WTC11 (cell line): ENCODE measurements around the gene ITPR2. TPM values are rescaled to one million over a fixed set of nuclear protein-coding genes. Genes with fewer than 3 reads are reported as not detected.
"Not testable (repeated sequence)": the region's sequence is repeated elsewhere in the genome, so short reads cannot be mapped to it uniquely, and the experiment has no call there.

ENCODE experiments used
- ATAC-seq: fragments of 200-7000 bp; cut with Tn5 transposase; 2 replicates; pipeline ENCODE4 v1.10.0; 2021; ENCODE audit warnings: mild to moderate bottlenecking, moderate library complexity
- CTCF ChIA-PET: fragments of 300-600 bp; sonication (Branson Sonifier 250); formaldehyde crosslinking; loops from one replicate; lab custom pipeline; 2021; ENCODE audit warnings: antibody characterized with exemption; lab: Charles Lee
- POLR2A ChIA-PET: fragments of 350-600 bp; sonication (Branson Sonifier 250); formaldehyde crosslinking; loops from one replicate; lab custom pipeline; 2021; ENCODE audit warnings: antibody characterized with exemption; lab: Charles Lee
- DNase-seq: peaks from one replicate; pipeline ENCODE4 v3.0.0; 2021; ENCODE audit warnings: low spot score
- H3K27ac Mint-ChIP-seq: 2 replicates; pipeline ENCODE4 v1.8.0; 2021; ENCODE audit warnings: mixed read lengths
- H3K27me3 Mint-ChIP-seq: 2 replicates; pipeline ENCODE4 v1.8.0; 2021; ENCODE audit warnings: low read depth, mild to moderate bottlenecking, moderate library complexity, mixed read lengths
- H3K36me3 Mint-ChIP-seq: 2 replicates; pipeline ENCODE4 v1.8.0; 2021; ENCODE audit warnings: mixed read lengths
- H3K4me1 Mint-ChIP-seq: 2 replicates; pipeline ENCODE4 v1.8.0; 2022; ENCODE audit warnings: mixed read lengths
- H3K4me3 Mint-ChIP-seq: 2 replicates; pipeline ENCODE4 v1.8.0; 2021; ENCODE audit warnings: mild to moderate bottlenecking, moderate library complexity, mixed read lengths
- H3K9me3 Mint-ChIP-seq: 2 replicates; pipeline ENCODE4 v1.8.0; 2021; ENCODE audit warnings: mixed read lengths
- CREB1 ChIP-seq: sonication (generic); formaldehyde crosslinking; IDR thresholded peaks from 2 replicates; pipeline ENCODE4 v1.8.0; 2023; ENCODE audit warnings: mild to moderate bottlenecking, missing genetic modification reagents
- CREM ChIP-seq: sonication (generic); formaldehyde crosslinking; IDR thresholded peaks from 2 replicates; pipeline ENCODE4 v1.8.1; 2022; ENCODE audit warnings: mild to moderate bottlenecking, missing genetic modification reagents, moderate library complexity
- ELF4 ChIP-seq: sonication (generic); formaldehyde crosslinking; IDR thresholded peaks from 2 replicates; pipeline ENCODE4 v1.8.1; 2022; ENCODE audit warnings: low read depth, mild to moderate bottlenecking, moderate library complexity, missing genetic modification reagents
- MXD4 ChIP-seq: fragments of 250-450 bp; sonication (Bioruptor Pico); IDR thresholded peaks from 2 replicates; pipeline ENCODE4 v1.8.0; 2021; ENCODE audit warnings: mild to moderate bottlenecking, moderate library complexity, borderline replicate concordance
- NFATC4 ChIP-seq: fragments of 250-450 bp; sonication (Bioruptor Pico); IDR thresholded peaks from 2 replicates; pipeline ENCODE4 v1.9.0; 2021; ENCODE audit warnings: mild to moderate bottlenecking
- NFE2L1 ChIP-seq: sonication (generic); formaldehyde crosslinking; IDR thresholded peaks from 2 replicates; pipeline ENCODE4 v1.8.1; 2023; ENCODE audit warnings: missing genetic modification reagents
- NR2C2 ChIP-seq: sonication (generic); formaldehyde crosslinking; IDR thresholded peaks from 2 replicates; pipeline ENCODE4 v1.8.0; 2022; ENCODE audit warnings: mild to moderate bottlenecking, missing genetic modification reagents
- SP1 ChIP-seq: sonication (generic); formaldehyde crosslinking; conservative IDR thresholded peaks from 2 replicates; pipeline ENCODE4 v1.8.1; 2022; ENCODE audit warnings: missing genetic modification reagents
- total RNA-seq: library from RNA; stranded (reverse); gene quantifications from 3 replicates; pipeline ENCODE4 v1.2.3, GENCODE V29; 2021
- TF ChIP-seq, protein P1 (sequence below): sonication (generic); formaldehyde crosslinking; IDR thresholded peaks from 2 replicates; pipeline ENCODE4 v1.8.0; 2022; ENCODE audit warnings: mild to moderate bottlenecking, missing genetic modification reagents
- TF ChIP-seq, protein P2 (sequence below): fragments of 250-450 bp; sonication (Bioruptor Pico); IDR thresholded peaks from 2 replicates; pipeline ENCODE4 v1.9.0; 2021; ENCODE audit warnings: moderate library complexity, mild to moderate bottlenecking, inconsistent platforms, borderline replicate concordance
- TF ChIP-seq, protein P3 (sequence below): sonication (generic); formaldehyde crosslinking; IDR thresholded peaks from 2 replicates; pipeline ENCODE4 v1.8.1; 2023; ENCODE audit warnings: mild to moderate bottlenecking, missing genetic modification reagents, borderline replicate concordance
- TF ChIP-seq, protein P4 (sequence below): sonication (generic); formaldehyde crosslinking; IDR thresholded peaks from 2 replicates; pipeline ENCODE4 v1.8.1; 2022; ENCODE audit warnings: low read depth, mild to moderate bottlenecking, moderate library complexity, missing genetic modification reagents, borderline replicate concordance
- TF ChIP-seq, protein P5 (sequence below): fragments of 250-450 bp; sonication (Bioruptor Pico); conservative IDR thresholded peaks from 2 replicates; pipeline ENCODE4 v1.9.0; 2021; ENCODE audit warnings: mild to moderate bottlenecking

ITPR2 gene
- total RNA-seq, 1 experiment from 2014 or later: 50.7 TPM

DNA sequence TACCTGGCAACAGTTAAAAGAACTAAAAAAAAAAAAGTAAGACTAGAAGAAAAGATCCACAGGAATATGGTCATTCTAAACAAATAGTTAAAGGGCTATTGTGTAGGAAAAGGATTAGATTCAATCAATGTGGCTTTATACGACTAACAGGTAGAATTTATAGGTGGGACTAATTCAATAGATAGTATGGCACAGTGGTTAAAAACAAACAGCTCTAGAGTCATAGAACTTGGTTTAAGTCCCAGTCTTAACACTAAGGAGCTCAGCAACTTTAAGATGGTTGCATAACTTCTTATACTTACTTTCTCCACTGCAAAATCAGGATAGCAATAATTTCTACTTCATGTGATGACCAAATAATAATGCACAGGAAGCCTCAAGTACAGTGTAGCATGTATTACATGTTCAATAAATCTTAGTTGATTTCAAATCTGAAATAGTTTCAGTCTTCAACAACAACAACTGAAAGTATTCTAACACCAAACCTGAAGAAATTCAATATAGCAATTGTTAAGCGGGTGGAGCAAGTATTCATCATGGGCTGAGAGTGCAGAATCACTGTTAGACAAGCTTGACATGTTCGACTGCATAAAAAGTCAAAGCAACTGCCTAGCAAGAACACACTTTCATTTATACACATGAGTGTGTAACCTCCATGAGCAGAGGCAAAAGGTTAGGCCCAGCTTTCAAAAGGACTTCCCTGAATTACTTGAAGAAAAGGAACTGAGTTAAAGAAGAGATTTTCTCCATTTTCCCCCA lies 50.4 kb downstream of the ITPR2 start:
- ATAC-seq (no peak), DNase-seq (no peak)
- TF ChIP-seq, protein P1, sequence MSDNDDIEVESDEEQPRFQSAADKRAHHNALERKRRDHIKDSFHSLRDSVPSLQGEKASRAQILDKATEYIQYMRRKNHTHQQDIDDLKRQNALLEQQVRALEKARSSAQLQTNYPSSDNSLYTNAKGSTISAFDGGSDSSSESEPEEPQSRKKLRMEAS (CRISPR knock-in tag): no peak
- TF ChIP-seq NR2C2 (CRISPR knock-in tag): no peak
- TF ChIP-seq, protein P2, sequence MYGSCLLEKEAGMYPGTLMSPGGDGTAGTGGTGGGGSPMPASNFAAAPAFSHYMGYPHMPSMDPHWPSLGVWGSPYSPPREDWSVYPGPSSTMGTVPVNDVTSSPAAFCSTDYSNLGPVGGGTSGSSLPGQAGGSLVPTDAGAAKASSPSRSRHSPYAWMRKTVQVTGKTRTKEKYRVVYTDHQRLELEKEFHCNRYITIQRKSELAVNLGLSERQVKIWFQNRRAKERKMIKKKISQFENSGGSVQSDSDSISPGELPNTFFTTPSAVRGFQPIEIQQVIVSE (CRISPR knock-in tag): no peak
- TF ChIP-seq CREM (CRISPR knock-in tag): no peak
- no peak for TF ChIP-seq NFATC4 (CRISPR knock-in tag)
- TF ChIP-seq ELF4 (CRISPR knock-in tag): no peak
- no peak for TF ChIP-seq MXD4 (CRISPR knock-in tag)
- TF ChIP-seq, protein P3, sequence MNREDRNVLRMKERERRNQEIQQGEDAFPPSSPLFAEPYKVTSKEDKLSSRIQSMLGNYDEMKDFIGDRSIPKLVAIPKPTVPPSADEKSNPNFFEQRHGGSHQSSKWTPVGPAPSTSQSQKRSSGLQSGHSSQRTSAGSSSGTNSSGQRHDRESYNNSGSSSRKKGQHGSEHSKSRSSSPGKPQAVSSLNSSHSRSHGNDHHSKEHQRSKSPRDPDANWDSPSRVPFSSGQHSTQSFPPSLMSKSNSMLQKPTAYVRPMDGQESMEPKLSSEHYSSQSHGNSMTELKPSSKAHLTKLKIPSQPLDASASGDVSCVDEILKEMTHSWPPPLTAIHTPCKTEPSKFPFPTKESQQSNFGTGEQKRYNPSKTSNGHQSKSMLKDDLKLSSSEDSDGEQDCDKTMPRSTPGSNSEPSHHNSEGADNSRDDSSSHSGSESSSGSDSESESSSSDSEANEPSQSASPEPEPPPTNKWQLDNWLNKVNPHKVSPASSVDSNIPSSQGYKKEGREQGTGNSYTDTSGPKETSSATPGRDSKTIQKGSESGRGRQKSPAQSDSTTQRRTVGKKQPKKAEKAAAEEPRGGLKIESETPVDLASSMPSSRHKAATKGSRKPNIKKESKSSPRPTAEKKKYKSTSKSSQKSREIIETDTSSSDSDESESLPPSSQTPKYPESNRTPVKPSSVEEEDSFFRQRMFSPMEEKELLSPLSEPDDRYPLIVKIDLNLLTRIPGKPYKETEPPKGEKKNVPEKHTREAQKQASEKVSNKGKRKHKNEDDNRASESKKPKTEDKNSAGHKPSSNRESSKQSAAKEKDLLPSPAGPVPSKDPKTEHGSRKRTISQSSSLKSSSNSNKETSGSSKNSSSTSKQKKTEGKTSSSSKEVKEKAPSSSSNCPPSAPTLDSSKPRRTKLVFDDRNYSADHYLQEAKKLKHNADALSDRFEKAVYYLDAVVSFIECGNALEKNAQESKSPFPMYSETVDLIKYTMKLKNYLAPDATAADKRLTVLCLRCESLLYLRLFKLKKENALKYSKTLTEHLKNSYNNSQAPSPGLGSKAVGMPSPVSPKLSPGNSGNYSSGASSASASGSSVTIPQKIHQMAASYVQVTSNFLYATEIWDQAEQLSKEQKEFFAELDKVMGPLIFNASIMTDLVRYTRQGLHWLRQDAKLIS (CRISPR knock-in tag): no peak
- TF ChIP-seq, protein P4, sequence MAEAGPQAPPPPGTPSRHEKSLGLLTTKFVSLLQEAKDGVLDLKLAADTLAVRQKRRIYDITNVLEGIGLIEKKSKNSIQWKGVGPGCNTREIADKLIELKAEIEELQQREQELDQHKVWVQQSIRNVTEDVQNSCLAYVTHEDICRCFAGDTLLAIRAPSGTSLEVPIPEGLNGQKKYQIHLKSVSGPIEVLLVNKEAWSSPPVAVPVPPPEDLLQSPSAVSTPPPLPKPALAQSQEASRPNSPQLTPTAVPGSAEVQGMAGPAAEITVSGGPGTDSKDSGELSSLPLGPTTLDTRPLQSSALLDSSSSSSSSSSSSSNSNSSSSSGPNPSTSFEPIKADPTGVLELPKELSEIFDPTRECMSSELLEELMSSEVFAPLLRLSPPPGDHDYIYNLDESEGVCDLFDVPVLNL (CRISPR knock-in tag): no peak
- no peak for TF ChIP-seq CREB1 (CRISPR knock-in tag)
- no peak for TF ChIP-seq NFE2L1 (CRISPR knock-in tag)
- TF ChIP-seq SP1 (CRISPR knock-in tag): no peak
- TF ChIP-seq, protein P5, sequence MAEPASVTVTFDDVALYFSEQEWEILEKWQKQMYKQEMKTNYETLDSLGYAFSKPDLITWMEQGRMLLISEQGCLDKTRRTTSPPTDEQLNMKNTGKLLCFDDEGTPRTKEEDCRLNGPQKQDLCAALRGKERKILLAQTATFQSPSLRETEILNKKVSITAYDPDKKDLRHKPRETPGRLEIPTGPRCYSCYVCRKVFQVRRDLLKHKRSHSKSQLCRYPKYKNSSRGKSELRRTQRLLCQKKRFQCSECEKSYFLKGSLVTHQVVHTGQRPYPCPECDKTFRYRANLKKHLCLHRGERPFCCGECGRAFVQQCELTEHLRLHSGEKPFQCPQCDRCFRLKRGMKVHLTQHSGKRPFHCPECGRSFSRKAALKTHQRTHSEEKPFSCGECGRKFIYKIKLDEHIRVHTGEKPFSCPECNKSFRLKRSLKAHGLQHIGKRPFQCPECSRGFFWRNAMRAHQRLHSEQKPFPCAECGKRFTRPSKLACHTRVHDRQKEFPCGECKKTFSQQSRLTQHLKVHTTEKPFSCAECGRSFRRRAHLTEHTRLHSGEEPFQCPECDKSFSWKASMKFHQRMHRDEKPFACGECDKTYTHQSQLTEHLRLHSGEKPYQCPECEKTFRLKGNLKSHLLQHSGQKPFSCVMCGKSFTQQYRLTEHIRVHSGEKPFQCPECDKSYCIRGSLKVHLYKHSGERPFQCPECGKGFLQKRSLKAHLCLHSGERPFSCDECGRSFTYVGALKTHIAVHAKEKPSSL (CRISPR knock-in tag): no peak
- Mint-ChIP-seq H3K9me3 (peaks cover 52% of the 10 kb centered on the region), H3K36me3 (peaks cover 73% of the 10 kb centered on the region), H3K27me3 (no peaks in the 10 kb centered on the region), H3K4me3 (no peak overlapping the region), H3K4me1 (no peaks in the 10 kb centered on the region), H3K27ac (no peak overlapping the region)
- POLR2A ChIA-PET: no interaction called here
- CTCF ChIA-PET: no interaction called here

DNA sequence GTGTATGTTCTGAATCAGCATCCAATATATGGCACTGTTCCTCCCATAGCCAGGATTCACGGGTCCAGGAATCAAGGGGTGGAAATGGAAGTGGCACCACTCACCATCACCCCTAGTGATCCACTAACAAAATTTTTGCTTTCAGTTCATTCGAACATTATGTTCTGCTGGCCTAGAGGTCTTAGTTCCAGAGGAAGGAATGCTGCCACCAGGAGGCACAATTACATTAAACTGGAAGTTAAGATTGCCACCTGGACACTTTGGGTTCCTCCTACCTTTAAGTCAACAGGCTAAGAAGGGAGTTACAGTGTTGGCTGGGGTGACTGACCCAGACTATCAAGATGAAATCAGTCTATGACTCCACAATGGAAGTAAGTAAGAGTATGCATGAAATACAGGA lies 52.3 kb downstream of the ITPR2 start:
- peaks cover 78% of the 10 kb centered on the region for H3K36me3 Mint-ChIP-seq
- ATAC-seq, H3K4me3 Mint-ChIP-seq, H3K27me3 Mint-ChIP-seq, H3K27ac Mint-ChIP-seq, CTCF ChIA-PET, POLR2A ChIA-PET, H3K4me1 Mint-ChIP-seq, DNase-seq: not testable (repeated sequence)
- H3K9me3 Mint-ChIP-seq: peaks cover 64% of the 10 kb centered on the region

DNA sequence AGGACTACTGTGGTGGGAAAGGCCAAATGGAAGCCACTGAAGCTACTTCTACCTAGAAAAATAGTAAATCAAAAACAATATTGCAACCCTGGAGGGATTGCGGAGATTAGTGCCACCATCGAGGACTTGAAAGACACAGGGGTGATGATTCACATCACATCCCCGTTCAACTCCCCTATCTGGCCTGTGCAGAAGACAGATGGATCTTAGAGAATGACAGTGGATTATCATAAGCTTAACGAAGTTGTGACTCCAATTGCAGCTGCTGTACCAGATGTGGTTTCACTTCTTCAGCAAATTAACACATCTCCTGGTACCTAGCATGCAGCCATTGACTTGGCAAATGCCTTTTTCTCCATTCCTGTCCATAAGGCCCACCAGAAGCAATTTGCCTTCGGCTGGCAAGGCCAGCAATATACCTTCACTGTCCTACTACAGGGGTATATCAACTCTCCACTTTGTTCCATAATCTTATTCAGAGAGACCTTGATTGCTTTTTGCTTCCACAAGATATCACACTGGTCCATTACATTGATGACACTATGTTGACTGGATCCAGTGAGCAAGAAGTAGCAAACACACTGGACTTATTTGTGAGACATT lies 54.7 kb downstream of the ITPR2 start:
- POLR2A ChIA-PET: not testable (repeated sequence)

More for the DNA sequence above, 54.7 kb downstream of the ITPR2 start:
- H3K4me3 Mint-ChIP-seq, H3K27me3 Mint-ChIP-seq, H3K27ac Mint-ChIP-seq, CTCF ChIA-PET, ATAC-seq, DNase-seq: not testable (repeated sequence)
- Mint-ChIP-seq H3K9me3 (peaks cover 57% of the 10 kb centered on the region), H3K36me3 (peaks cover 85% of the 10 kb centered on the region), H3K4me1 (peaks cover 10% of the 10 kb centered on the region)
